HG03095 (cell line): ENCODE measurements around the gene RBBP8NL.
"Not testable (repeated sequence)": the region's sequence is repeated elsewhere in the genome, so short reads cannot be mapped to it uniquely, and the experiment has no call there.

Experiments
- ATAC-seq: cut with Tn5 transposase; IDR thresholded peaks from one replicate; pipeline ENCODE4 v1.9.1; 2021; ENCODE audit warnings: moderate library complexity; ENCODE audit not compliant: unreplicated experiment

RBBP8NL gene

GRCh38 chr20:62445553-62446340, 18.4 kb upstream of the RBBP8NL start:
- no peak for ATAC-seq

GRCh38 chr20:62444286-62444685, 16.9 kb upstream of the RBBP8NL start:
- ATAC-seq = no peak

GRCh38 chr20:62441987-62442539, 14.7 kb upstream of the RBBP8NL start:
- ATAC-seq = no peak

- no peak for ATAC-seq
Measured at GRCh38 chr20:62439218-62439617, 11.9 kb upstream of the RBBP8NL start.

- no peak for ATAC-seq
Measured at GRCh38 chr20:62437927-62438326, 10.6 kb upstream of the RBBP8NL start.

GRCh38 chr20:62437496-62437895, 10.2 kb upstream of the RBBP8NL start:
- ATAC-seq = no peak

- no peak for ATAC-seq
Measured at GRCh38 chr20:62436692-62437091, 9.4 kb upstream of the RBBP8NL start.

- no peak for ATAC-seq
Measured at GRCh38 chr20:62433658-62434497, 6.5 kb upstream of the RBBP8NL start.

- ATAC-seq = no peak
Measured at GRCh38 chr20:62430866-62431447, 3.6 kb upstream of the RBBP8NL start.

GRCh38 chr20:62430311-62430853, 3.0 kb upstream of the RBBP8NL start:
- ATAC-seq = no peak

GRCh38 chr20:62429455-62430310, 2.3 kb upstream of the RBBP8NL start:
- ATAC-seq = no peak

GRCh38 chr20:62428396-62429295, 1.3 kb upstream of the RBBP8NL start:
- ATAC-seq = no peak

- ATAC-seq = no peak
Measured at GRCh38 chr20:62428002-62428372, 648 bp upstream of the RBBP8NL start.

GRCh38 chr20:62426699-62427131, 624 bp downstream of the RBBP8NL start:
- ATAC-seq = no peak

- not testable (repeated sequence) for ATAC-seq
Measured at GRCh38 chr20:62426059-62426348, 1.3 kb downstream of the RBBP8NL start.

- ATAC-seq = no peak
Measured at GRCh38 chr20:62425281-62426058, 1.9 kb downstream of the RBBP8NL start.

GRCh38 chr20:62424249-62425107, 2.9 kb downstream of the RBBP8NL start:
- no peak for ATAC-seq

GRCh38 chr20:62423326-62423706, 4.0 kb downstream of the RBBP8NL start:
- ATAC-seq = no peak
